Stimulated activated CD8-positive, alpha-beta memory T cell treated with anti-CD3 and anti-CD28 coated beads, Interleukin-7, amount 100 ng/mL, for 48 hours (primary cell): Measurements from ENCODE around the gene STIM2.

Source experiments
- DNase-seq, 2 donors: peaks; one replicate each; pipeline ENCODE4 v3.0.0-alpha.2; 2020; ENCODE audit warnings: low read depth in 1 of 2; ENCODE audit errors: extremely low read depth in 1 of 2

The STIM2 gene

DNA sequence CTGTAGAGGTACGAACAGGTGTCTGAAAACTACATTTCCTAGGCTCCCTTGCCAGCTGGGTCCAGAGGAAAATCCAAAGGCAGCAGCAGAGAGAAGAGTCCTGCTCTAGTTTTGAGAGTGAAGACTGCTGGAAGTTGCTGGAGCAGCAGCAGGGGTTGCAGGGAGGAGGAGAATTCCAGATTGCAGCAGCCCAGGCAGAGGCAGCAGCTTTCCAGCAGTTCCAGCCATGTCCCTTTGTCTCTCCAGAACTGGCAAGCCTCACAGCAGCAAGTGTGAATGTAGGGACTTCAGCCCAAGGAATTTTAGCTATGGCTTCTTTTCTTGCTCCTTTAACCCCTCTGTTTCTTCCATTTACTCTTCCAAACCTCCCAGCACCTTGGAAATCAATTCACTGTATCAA lies 24.1 kb upstream of the STIM2 start:
- no peak for DNase-seq

GRCh38 chr4:26837993-26838842 lies 22.4 kb upstream of the STIM2 start:
- no peak for DNase-seq

DNA sequence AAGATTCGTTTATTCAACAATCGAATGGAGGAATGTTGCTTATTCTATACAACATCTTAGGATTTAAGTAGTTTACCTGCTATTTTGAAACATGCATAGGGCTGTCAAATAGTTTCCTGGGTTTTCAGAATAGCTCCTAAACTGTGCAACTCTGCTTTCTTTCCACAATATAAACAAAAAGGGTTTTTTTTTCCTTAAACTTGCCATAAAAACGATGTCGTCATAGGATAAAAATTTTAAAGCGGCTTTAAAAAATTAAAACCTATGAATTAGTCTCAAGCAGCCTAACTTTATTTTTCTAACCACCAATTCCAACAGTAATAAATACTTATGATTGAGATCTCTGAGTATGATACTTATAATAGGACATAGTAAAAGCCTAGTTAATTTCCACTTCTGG lies 21.6 kb upstream of the STIM2 start:
- no peak for DNase-seq

- no peak for DNase-seq
Observed at GRCh38 chr4:26839534-26839951, 21.1 kb upstream of the STIM2 start.

- no peak for DNase-seq
Observed at GRCh38 chr4:26840786-26841185, 19.9 kb upstream of the STIM2 start.

DNA sequence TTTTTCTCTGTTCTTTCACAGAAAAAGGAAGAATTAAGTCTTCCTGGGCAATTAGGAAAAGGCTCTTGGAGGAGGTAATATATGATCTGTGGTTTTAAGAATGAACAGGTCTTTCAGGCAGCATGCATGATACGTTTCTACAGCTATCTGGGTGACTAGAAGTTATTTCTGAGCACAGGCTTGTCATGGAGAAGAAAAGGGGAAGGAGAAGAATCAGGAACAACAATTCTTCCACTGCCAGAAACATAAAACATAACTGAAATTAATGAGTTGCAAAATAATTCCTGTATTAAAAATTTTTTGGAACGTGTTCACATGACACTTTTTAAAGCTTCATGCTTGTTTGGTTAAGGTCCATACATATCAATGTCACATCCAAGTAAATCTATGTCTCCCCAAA lies 17.7 kb upstream of the STIM2 start:
- no peak for DNase-seq

GRCh38 chr4:26850528-26850927 lies 10.1 kb upstream of the STIM2 start:
- no peak for DNase-seq

- no peak for DNase-seq
Observed at GRCh38 chr4:26851129-26851528, 9.5 kb upstream of the STIM2 start.

DNA sequence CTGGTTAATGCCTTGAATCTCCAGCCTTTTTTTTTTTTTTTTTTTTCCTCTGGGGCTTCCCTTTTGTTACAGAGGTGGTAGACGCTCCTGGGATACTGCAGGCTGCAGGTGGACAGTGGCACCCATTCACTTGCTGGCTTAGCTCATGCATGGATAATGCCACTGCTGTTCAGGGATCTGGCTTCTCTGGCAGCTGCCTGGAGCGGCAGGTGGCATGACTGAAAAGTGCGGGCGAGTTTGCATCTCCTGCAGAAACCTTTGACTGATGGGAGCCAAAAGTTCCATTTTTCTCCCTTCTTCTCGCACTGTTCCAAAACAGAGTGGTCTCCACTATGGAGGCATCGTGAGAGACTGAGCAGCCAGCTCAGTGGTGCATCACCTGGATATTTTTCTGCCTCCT lies 5.9 kb upstream of the STIM2 start:
- DNase-seq, result no peak

- DNase-seq, result no peak
Observed at GRCh38 chr4:26856906-26857277, 3.7 kb upstream of the STIM2 start.

GRCh38 chr4:26857278-26858034 lies 3.2 kb upstream of the STIM2 start:
- peak; percentile 83 to 88 for DNase-seq

GRCh38 chr4:26858035-26858918 lies 2.4 kb upstream of the STIM2 start:
- no peak for DNase-seq

DNA sequence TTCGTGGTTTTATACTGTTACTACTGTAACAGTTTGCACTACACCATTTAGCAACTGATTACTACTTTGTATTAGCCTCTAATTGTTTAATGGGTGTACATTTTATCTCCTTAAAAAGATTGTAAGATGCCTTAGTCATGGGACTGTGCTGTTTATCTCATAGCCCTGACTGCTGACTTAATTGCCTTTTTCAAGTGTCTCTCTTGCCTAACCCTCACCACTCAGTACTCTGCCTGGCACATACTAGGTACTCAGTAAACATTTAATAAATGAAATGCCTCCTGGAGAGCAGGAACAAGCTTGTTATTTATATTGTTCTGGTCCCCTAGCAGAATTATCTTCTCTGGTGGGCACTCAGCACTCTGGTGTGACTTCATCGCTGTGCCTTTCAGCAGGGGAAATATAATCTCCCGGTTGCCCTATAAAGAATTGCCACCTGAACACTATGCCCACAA lies 1.7 kb upstream of the STIM2 start:
- DNase-seq, result no peak

GRCh38 chr4:26859762-26860156 lies 882 bp upstream of the STIM2 start:
- DNase-seq, result no peak

DNA sequence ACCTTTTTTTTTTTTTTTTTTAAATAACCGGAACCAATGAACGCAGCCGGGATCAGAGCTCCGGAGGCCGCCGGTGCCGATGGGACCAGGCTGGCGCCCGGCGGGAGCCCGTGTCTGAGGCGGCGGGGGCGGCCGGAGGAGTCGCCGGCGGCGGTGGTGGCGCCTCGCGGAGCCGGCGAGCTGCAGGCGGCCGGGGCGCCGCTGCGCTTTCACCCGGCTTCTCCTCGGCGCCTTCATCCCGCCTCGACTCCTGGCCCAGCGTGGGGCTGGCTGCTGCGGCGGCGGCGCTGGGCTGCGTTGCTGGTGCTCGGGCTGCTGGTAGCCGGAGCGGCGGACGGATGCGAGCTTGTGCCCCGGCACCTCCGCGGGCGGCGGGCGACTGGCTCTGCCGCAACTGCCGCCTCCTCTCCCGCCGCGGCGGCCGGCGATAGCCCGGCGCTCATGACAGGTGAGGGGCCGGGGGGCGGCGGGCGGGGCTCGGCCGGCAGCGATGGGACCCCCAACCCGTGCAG lies 337 bp downstream of the STIM2 start:
- DNase-seq, result no peak

- peak in 1 of 2 donors; percentile 62 for DNase-seq
Observed at GRCh38 chr4:26861434-26862186, 969 bp downstream of the STIM2 start.

GRCh38 chr4:26862381-26862915 lies 1.8 kb downstream of the STIM2 start:
- DNase-seq, result no peak

DNA sequence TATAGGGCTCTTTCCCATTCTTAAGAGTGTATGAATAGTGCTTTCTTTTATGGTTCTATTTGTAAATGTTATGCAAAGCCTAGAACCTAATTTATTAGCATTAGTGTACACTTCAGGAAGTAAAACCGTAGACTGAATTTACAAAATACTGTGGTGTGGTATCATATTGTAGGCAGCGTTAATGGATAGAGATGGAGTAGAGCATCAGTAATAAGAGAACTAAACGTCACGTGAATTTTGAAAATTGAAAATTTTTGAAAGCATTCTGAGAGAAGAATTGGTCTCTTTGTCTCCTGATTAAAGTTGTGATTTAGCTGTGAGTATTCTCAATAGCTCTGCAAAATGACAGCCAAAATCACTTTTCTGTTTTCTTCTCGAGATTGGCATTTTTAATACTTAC lies 2.9 kb downstream of the STIM2 start:
- DNase-seq, result no peak

GRCh38 chr4:26864899-26865298 lies 4.3 kb downstream of the STIM2 start:
- DNase-seq, result no peak

DNA sequence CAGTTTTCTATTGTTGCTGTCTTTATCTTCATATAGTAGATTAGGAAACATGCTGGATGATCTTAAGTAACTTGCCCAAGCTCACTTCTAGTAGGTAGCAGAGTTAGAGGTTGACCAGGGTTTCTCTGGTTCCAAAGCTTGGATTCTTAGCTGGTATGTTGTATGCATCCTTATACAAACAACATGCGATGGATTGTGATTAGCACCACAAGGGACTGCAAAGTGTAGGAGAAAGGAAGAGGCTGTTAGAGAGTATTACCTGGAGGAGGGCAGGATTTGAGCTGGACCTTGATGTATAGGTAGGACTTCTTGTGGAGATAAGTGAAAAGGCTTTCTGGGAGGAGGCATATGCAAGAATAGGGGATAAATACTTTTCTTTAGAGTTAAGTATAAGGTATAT lies 5.6 kb downstream of the STIM2 start:
- no peak for DNase-seq
